Heart left ventricle (tissue), 16 donors: Measurements from ENCODE around the gene LILRB1. TPM values are rescaled to one million over a fixed set of nuclear protein-coding genes. Genes with fewer than 3 reads are reported as not detected.
"Not testable (repeated sequence)": the region's sequence is repeated elsewhere in the genome, so short reads cannot be mapped to it uniquely, and the experiment has no call there.

Experiments
- ATAC-seq, 4 donors: fragments of 200-7000 bp; cut with Tn5 transposase; one replicate each; pipeline ENCODE4 v1.9.1; 2020 to 2022; ENCODE audit warnings: moderate library complexity in 4 of 4, mild to moderate bottlenecking in 3 of 4, moderate number of reproducible peaks in 1 of 4
- DNase-seq, 5 donors: peaks; one replicate each; pipeline ENCODE4 v3.0.0-alpha.2; 2020
- H3K27ac ChIP-seq, 12 donors: fragments of 200-600 bp; sonication (generic) in 4 of 12; one replicate each; pipeline versions ENCODE4 v1.5.0 to v1.8.0; 2016 to 2022; ENCODE audit warnings: mild to moderate bottlenecking in 2 of 12
- H3K27me3 ChIP-seq, 9 donors: fragments of 200-600 bp; sonication (generic) in 2 of 9; one replicate each; pipeline versions ENCODE4 v1.5.1 to v1.8.0; 2016 to 2022; ENCODE audit warnings: mild to moderate bottlenecking in 3 of 9
- H3K36me3 ChIP-seq, 9 donors: fragments of 200-600 bp; sonication (generic) in 2 of 9; one replicate each; pipeline versions ENCODE4 v1.5.0 to v1.8.0; 2018 to 2022; ENCODE audit warnings: mild to moderate bottlenecking in 2 of 9
- H3K4me1 ChIP-seq, 12 donors: fragments of 200-600 bp; sonication (generic) in 4 of 12; one replicate each; pipeline versions ENCODE4 v1.5.0 to v1.8.0; 2016 to 2022; ENCODE audit warnings: mild to moderate bottlenecking in 3 of 12
- H3K4me3 ChIP-seq, 12 donors: fragments of 200-600 bp; sonication (generic) in 4 of 12; one replicate each; pipeline versions ENCODE4 v1.5.0 to v1.8.0; 2017 to 2022; ENCODE audit warnings: mild to moderate bottlenecking in 9 of 12, moderate library complexity in 4 of 12
- H3K9me3 ChIP-seq, 12 donors: fragments of 200-600 bp; sonication (generic) in 4 of 12; one replicate each; pipeline versions ENCODE4 v1.5.0 to v1.8.0; 2016 to 2022; ENCODE audit warnings: mild to moderate bottlenecking in 1 of 12
- POLR2A ChIP-seq, 2 donors: fragments of 450-650 bp; IDR thresholded peaks; one replicate each; pipeline ENCODE4 v1.6.1; 2017; ENCODE audit warnings: antibody characterized with exemption in 2 of 2, mild to moderate bottlenecking in 2 of 2, moderate library complexity in 2 of 2
- WGBS, 4 donors: extraction: QIAGEN DNeasy Blood & Tissue Kit in 2 of 4; methylation state at CpG; one replicate each; pipeline versions ENCODE4 v1.1.5 to v1.1.7; 2013 to 2018; 5-methylcytosine and 5-hydroxymethylcytosine counted together
- intact Hi-C, 10 donors: fragments of 100-400 bp; cut with DNase I; formaldehyde crosslinking; loops; one replicate each; pipeline versions ENCODE4 v1.11.1 to v1.14.2; 2022
- polyA plus RNA-seq, 2 donors: library from polyadenylated mRNA; stranded (reverse); fragments of 200-250 nt; gene quantifications; one replicate each; pipeline ENCODE4 v1.2.3, GENCODE V29; 2013
- total RNA-seq, 9 donors: library from RNA; depleted of rRNA in 2 of 9; stranded (reverse); fragments of >200 nt in 2 of 9; fragmentation: NEBNext Ultra II Directional in 3 of 9; extraction: Animal tissue kit (Norgen Biotek cat#: 25700) in 3 of 9; gene quantifications; one replicate each; pipeline versions ENCODE4 v1.1.0 to v1.2.4, GENCODE V29; 2016 to 2023
- TF ChIP-seq, protein P1 (sequence below), 12 donors: fragments of 200-600 bp; sonication (generic) in 4 of 12; IDR thresholded peaks; one replicate each; pipeline versions ENCODE4 v1.5.0 to v1.8.0; 2018 to 2022; ENCODE audit warnings: antibody characterized with exemption in 12 of 12, mild to moderate bottlenecking in 5 of 12
- donor health status: ischemic (EF 13 %, LVEDD 7.1; RV severe dilation, severe dysfunction).
- donor health status: healthy with polysubstance abuse.
- donor health status: DM: no; HTN: yes; CAD: no.
- donor health status: DM: no; HTN: no; CAD: no.
- donor health status: ischemic (EF 25% LVEDD 6.9; RV normal size, moderate dysfunction).
- donor health status: ischemic (EF 25% LVEDD 5.7; RV mildly dilated, moderate dysfunction).
- donor health status: healthy.
- donor health status: DM: yes; HTN: yes; CAD: no.
- donor health status: ischemic (EF 35%, LVEDD 5.7; RV mildly dilated, moderate dysfunction).
- donor health status: nonischemic (EF 11% LVEDD 7.7; RV severe dilation, severe dysfunction).
- donor health status: DM: yes; HTN: yes; CAD: no.
- donor health status: PGD.
- donor health status: ischemic (EF 29% LVEDD 5.4; RV normal size, mild dysfunction).
- donor health status: nonischemic (EF 23%, LVEDD 6.1; RV moderate dilation, normal function).

The LILRB1 gene
- total and polyA plus RNA-seq, 11 donors = 0.16 to 35.6 (median 1.0) TPM

DNA sequence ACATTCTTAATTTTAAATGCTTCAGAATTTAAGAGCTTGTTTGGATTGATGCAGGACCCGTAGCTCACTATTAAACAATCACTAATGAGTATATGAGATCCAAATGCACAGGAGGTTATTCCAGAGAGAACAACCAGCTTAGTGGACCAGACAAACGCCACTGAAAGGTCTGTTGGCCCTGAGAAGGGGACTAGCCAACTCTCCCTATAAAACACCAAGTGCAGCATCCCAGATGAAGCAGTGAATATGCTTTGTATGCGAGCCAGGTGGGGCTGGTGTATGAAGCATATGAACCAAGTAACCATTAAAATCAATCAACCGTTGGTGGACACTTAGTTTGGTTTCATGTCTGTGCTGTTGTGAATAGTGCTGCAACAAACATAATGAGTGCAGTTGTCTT, 9.8 kb upstream of the LILRB1 start:
- 61 to 68% (median 66%) methylated on average over 4 of the region's 4 CpGs for WGBS, 4 donors
- intact Hi-C loops = no loop called here
- H3K27me3 ChIP-seq = no peaks in the 10 kb centered on the region
- TF ChIP-seq POLR2A (IDR thresholded peaks at IDR 0.05) = no peak
- TF ChIP-seq, protein P1, sequence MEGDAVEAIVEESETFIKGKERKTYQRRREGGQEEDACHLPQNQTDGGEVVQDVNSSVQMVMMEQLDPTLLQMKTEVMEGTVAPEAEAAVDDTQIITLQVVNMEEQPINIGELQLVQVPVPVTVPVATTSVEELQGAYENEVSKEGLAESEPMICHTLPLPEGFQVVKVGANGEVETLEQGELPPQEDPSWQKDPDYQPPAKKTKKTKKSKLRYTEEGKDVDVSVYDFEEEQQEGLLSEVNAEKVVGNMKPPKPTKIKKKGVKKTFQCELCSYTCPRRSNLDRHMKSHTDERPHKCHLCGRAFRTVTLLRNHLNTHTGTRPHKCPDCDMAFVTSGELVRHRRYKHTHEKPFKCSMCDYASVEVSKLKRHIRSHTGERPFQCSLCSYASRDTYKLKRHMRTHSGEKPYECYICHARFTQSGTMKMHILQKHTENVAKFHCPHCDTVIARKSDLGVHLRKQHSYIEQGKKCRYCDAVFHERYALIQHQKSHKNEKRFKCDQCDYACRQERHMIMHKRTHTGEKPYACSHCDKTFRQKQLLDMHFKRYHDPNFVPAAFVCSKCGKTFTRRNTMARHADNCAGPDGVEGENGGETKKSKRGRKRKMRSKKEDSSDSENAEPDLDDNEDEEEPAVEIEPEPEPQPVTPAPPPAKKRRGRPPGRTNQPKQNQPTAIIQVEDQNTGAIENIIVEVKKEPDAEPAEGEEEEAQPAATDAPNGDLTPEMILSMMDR (IDR thresholded peaks at IDR 0.05) = no peak
- H3K36me3 ChIP-seq = no peaks in the 10 kb centered on the region
- DNase-seq = no peak
- peaks cover 0 to 4% (median 0%) of the 10 kb centered on the region in 12 donors for H3K9me3 ChIP-seq
- H3K4me1 ChIP-seq = no peaks in the 10 kb centered on the region
- no peak overlapping the region for H3K27ac ChIP-seq
- ATAC-seq = no peak
- H3K4me3 ChIP-seq = no peak overlapping the region

DNA sequence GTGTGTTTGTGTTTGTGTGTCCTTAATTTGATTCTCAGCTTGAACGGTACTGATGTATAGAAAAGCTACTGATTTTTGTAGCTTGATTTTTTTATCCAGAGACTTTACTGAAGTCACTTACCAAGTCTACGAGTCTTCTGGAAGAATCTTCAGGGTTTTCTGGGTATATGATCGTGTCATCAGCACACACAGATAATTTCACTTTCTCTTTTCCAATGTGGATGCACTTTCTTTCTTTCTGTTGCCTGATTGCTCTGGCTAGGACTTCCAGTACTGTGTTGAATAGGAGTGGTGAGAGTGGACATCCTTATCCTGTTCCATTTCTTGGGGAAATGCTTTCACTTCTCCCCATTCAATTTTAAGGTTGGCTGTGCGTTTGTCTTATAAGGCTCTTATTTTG, 7.9 kb upstream of the LILRB1 start:
- H3K27me3 ChIP-seq = no peaks in the 10 kb centered on the region
- no peak for DNase-seq
- H3K36me3 ChIP-seq = no peaks in the 10 kb centered on the region
- H3K4me1 ChIP-seq = no peaks in the 10 kb centered on the region
- peaks cover 0 to 5% (median 0%) of the 10 kb centered on the region in 12 donors for H3K9me3 ChIP-seq
- intact Hi-C loops = no loop called here
- peak overlapping the region in 1 of 12 donors; percentile 17 for H3K27ac ChIP-seq
- H3K4me3 ChIP-seq = no peak overlapping the region
- 52 to 65% (median 60%) methylated on average over 4 of the region's 4 CpGs for WGBS, 4 donors
- TF ChIP-seq, protein P1 (IDR thresholded peaks at IDR 0.05) = no peak
- TF ChIP-seq POLR2A (IDR thresholded peaks at IDR 0.05) = no peak
- no peak for ATAC-seq

DNA sequence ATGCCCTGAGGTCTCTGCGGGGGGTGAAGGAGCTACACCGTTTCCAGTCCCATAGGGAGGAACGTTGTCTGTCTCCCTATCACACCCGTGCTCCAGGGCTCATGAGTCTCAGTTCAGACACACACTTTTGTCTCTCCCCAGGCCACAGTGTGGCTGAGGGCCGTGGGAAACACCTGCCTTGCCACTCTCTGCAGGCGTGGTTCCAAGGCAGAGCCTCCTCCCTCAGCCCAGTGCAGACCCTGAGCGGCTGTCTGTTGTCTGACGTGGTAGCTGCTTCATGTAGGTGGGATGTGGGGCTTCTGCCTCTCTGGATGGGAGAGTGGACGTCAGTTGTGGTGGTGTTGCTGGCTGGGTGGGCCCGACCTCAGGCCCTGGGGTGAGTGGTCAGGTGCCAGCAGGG, 6.0 kb upstream of the LILRB1 start:
- H3K36me3 ChIP-seq, H3K27ac ChIP-seq, H3K27me3 ChIP-seq, ATAC-seq, H3K9me3 ChIP-seq, H3K4me3 ChIP-seq, H3K4me1 ChIP-seq, intact Hi-C loops, DNase-seq: not testable (repeated sequence)
- 57 to 74% methylated on average over 10 of the region's 10 CpGs; no CpG with 5 or more reads in 2 of the 4 donors for WGBS, 4 donors

DNA sequence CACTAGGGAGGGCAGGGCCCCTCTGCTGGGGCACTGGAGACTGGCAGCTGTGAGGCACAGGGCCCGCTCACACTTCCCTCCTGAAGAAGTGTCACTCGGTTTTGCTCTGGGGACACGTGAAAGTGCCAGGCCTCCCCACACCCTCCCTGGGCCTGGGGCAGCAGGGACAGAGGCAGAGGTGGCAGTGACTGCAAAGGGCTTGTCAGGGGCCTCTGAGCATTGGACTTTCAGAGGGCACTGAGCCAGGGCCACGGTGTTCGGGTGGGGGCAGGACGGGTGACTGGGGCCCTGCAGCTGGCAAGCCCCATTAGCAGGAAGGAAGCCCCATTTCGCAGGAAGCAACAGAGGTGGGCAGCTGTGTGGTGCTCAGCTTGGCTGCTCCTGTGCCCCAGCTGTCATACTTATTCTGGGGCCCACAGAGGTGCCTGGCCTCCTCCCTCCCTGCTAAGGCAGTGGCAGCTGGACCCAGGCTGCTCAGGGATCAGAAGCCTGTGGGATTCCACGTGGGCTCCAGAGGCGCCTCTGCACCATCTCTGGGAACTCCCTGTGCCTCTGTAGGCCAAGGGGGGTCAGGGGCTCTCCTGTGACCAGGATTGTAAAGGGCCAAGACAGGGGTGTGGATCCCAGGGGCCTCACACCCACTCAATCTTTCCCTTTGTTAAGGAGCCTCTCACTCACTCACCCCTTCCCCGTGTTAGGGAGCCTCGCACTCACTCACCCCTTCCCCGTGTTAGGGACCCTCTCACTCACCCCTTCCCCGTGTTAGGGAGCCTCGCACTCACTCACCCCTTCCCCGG, 5.2 kb upstream of the LILRB1 start:
- H3K36me3 ChIP-seq, ATAC-seq, DNase-seq, H3K4me1 ChIP-seq, H3K9me3 ChIP-seq, H3K4me3 ChIP-seq, H3K27ac ChIP-seq, intact Hi-C loops: not testable (repeated sequence)
- 66 to 80% (median 76%) methylated on average over 8 to 14 of the region's 15 CpGs for WGBS, 4 donors
- peaks cover 0 to 14% (median 0%) of the 10 kb centered on the region in 9 donors for H3K27me3 ChIP-seq

DNA sequence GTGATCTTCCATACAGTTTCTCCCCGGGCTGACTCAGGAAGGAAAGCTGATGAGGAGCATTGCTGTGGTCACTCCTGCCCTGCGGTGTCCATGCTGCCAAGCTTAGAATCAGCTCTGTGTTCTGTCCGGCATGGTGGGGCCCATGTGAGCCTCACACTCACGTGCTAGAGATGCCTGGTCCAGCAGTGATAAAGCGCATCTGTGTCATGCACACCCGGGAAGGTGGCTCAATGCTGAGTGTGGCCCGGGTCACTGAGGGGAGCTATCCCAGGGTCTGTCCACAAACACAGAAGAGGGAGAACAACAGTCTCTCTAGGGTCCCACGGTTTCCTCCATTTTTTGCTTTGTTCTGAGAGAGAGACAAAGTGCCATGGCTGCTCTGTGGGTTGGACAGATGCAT, 3.5 kb upstream of the LILRB1 start:
- TF ChIP-seq POLR2A (IDR thresholded peaks at IDR 0.05) = no peak
- TF ChIP-seq, protein P1 (IDR thresholded peaks at IDR 0.05) = no peak
- Histone ChIP-seq H3K4me1 (peaks cover 0 to 7% (median 0%) of the 10 kb centered on the region in 12 donors), H3K27me3 (peaks cover 0 to 14% (median 0%) of the 10 kb centered on the region in 9 donors), H3K27ac (no peak overlapping the region), H3K9me3 (peaks cover 0 to 5% (median 0%) of the 10 kb centered on the region in 12 donors), H3K36me3 (no peaks in the 10 kb centered on the region), H3K4me3 (no peak overlapping the region)
- no peak for DNase-seq
- intact Hi-C loops = no loop called here
- ATAC-seq = no peak
- WGBS, 4 donors = 68 to 76% (median 74%) methylated on average over 7 to 8 of the region's 8 CpGs

DNA sequence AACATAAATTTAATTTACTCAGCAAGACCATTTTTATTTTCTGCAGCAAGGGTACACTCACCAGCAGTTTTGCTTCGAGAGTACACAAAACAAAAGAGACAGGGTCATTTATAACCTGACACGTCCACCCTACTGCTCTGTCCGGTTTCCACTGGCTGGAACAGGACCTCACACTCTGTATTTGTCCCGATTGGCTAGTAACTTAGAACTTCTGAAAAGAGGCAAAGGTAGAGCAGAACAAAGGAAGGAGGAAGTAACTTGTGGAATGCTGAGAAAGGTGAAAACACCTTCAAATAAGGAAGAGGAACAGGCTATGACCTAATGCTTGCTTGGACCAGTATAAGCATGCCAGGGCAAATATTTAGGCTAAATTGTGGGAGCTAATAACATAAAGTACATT, 2.4 kb upstream of the LILRB1 start:
- H3K4me3 ChIP-seq, DNase-seq, ATAC-seq, H3K4me1 ChIP-seq, intact Hi-C loops, H3K36me3 ChIP-seq, H3K27ac ChIP-seq, H3K9me3 ChIP-seq: not testable (repeated sequence)
- WGBS, 4 donors = 48 to 62% (median 54%) methylated on average over 4 of the region's 4 CpGs
- H3K27me3 ChIP-seq = peaks cover 0 to 20% (median 2%) of the 10 kb centered on the region in 9 donors
